ENCODE results near the gene AP5Z1.

DNA sequence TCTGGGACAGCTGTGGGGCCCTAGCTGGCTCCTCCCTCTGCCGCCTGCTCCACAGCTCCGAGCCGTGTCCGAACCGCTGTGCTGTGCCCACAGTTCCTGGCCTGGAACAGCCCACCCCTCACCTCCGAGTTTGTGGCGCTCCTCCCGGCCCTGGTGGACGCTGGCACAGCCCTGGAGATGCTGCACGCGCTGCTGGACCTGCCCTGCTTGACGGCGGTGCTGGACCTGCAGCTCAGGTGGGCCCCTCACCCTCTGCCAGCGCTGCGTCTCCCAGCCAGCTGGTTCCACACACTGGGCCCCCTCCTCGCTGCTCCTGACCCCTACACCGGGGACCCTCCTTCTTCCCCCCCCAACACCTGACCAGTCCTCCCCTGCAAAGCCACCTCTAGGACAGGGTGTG lies 12.1 kb downstream of the AP5Z1 start:
- TF ChIP-seq, protein P1, sequence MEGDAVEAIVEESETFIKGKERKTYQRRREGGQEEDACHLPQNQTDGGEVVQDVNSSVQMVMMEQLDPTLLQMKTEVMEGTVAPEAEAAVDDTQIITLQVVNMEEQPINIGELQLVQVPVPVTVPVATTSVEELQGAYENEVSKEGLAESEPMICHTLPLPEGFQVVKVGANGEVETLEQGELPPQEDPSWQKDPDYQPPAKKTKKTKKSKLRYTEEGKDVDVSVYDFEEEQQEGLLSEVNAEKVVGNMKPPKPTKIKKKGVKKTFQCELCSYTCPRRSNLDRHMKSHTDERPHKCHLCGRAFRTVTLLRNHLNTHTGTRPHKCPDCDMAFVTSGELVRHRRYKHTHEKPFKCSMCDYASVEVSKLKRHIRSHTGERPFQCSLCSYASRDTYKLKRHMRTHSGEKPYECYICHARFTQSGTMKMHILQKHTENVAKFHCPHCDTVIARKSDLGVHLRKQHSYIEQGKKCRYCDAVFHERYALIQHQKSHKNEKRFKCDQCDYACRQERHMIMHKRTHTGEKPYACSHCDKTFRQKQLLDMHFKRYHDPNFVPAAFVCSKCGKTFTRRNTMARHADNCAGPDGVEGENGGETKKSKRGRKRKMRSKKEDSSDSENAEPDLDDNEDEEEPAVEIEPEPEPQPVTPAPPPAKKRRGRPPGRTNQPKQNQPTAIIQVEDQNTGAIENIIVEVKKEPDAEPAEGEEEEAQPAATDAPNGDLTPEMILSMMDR (IDR thresholded peaks at IDR 0.05; ENCODE audit: low read depth, low read length) = no peak
- TF ChIP-seq POLR2A (IDR thresholded peaks at IDR 0.05; ENCODE audit: extremely low read depth, insufficient read length) = no peak

All from NB4 (cell line).